HepG2 (cell line): ENCODE results near the gene FIZ1. TPM values are rescaled to one million over a fixed set of nuclear protein-coding genes. Genes with fewer than 3 reads are reported as not detected.
A peak's percentile ranks its signal among the peaks of the same experiment; 100 is the strongest.

Source experiments
- DMAP1 ChIP-seq: IDR thresholded peaks from 2 replicates; pipeline ENCODE4 v1.6.1; 2016
- GRHL1 ChIP-seq: sonication (generic); formaldehyde crosslinking; conservative IDR thresholded peaks from 2 replicates; pipeline ENCODE4 v1.8.0; 2022; ENCODE audit warnings: missing genetic modification reagents
- MAZ ChIP-seq, 2 experiments: sonication (generic) in 1 of 2; formaldehyde crosslinking in 1 of 2; IDR thresholded peaks; 2 replicates each; pipeline versions ENCODE4 v1.5.0 to v1.6.1; 2012 to 2020; ENCODE audit warnings: low read depth in 2 of 2, mild to moderate bottlenecking in 2 of 2, borderline replicate concordance in 1 of 2, improper control_type of control experiment in 1 of 2, low read length in 1 of 2, missing genetic modification reagents in 1 of 2, moderate library complexity in 1 of 2
- PATZ1 ChIP-seq: sonication (generic); formaldehyde crosslinking; IDR thresholded peaks from 2 replicates; pipeline ENCODE4 v1.4.0; 2020; ENCODE audit warnings: missing genetic modification reagents
- RBM22 ChIP-seq: fragments of 200-400 bp; formaldehyde crosslinking; optimal IDR thresholded peaks from 2 replicates; pipeline ENCODE3; 2017; ENCODE audit warnings: mild to moderate bottlenecking, low read length, moderate library complexity
- SIN3A ChIP-seq: IDR thresholded peaks from 2 replicates; pipeline ENCODE4 v1.6.1; 2011; ENCODE audit warnings: low read depth, mild to moderate bottlenecking, control low read depth, low read length, borderline replicate concordance
- TRAFD1 ChIP-seq: sonication (generic); formaldehyde crosslinking; IDR thresholded peaks from 2 replicates; pipeline ENCODE4 v1.5.1; 2020; ENCODE audit warnings: missing genetic modification reagents, mild to moderate bottlenecking, borderline replicate concordance
- ZFP37 ChIP-seq: sonication (generic); formaldehyde crosslinking; IDR thresholded peaks from 2 replicates; pipeline ENCODE4 v1.4.0; 2020; ENCODE audit warnings: missing genetic modification reagents, borderline replicate concordance
- ZNF318 ChIP-seq: sonication (generic); formaldehyde crosslinking; IDR thresholded peaks from 2 replicates; pipeline ENCODE4 v1.4.0; 2020; ENCODE audit warnings: mild to moderate bottlenecking, missing genetic modification reagents
- ZNF329 ChIP-seq: sonication (generic); formaldehyde crosslinking; IDR thresholded peaks from 2 replicates; pipeline ENCODE4 v1.9.0; 2021; ENCODE audit warnings: low read depth, mild to moderate bottlenecking, missing genetic modification reagents
- ZNF362 ChIP-seq: sonication (generic); formaldehyde crosslinking; IDR thresholded peaks from 2 replicates; pipeline ENCODE4 v1.4.0; 2020; ENCODE audit warnings: missing genetic modification reagents, mild to moderate bottlenecking, borderline replicate concordance
- polyA plus RNA-seq, 8 experiments: library from polyadenylated mRNA; depleted of rRNA in 3 of 8; stranded (reverse) in 7 of 8; unstranded in 1 of 8; fragments of >200 nt; fragmentation: Illumina TruSeq in 4 of 8; extraction: Trizol in 4 of 8; gene quantifications; 2 replicates each; pipeline versions ENCODE4 v1.2.1 to v1.2.3, GENCODE V29; 2011 to 2016; ENCODE audit warnings: low read depth in 4 of 8, missing spikeins in 1 of 8, mixed read lengths in 1 of 8; ENCODE audit not compliant: insufficient read depth in 1 of 8
- total RNA-seq, 5 experiments: library from RNA; depleted of rRNA; stranded (reverse); fragments of >200 nt; fragmentation: Illumina TruSeq; extraction: Trizol; gene quantifications; 2 replicates each; pipeline ENCODE4 v1.2.3, GENCODE V29; 2016; ENCODE audit warnings: low read depth in 1 of 5

The FIZ1 gene
- total and polyA plus RNA-seq, 2 of the 13 experiments (the other 11 are each of a cell fraction or from before 2014, with no cell fraction given): 3.6 to 5.9 TPM

- TF ChIP-seq ZNF329: peak; percentile 57; the same call in 1 of the 2 replicates
- TF ChIP-seq TRAFD1: 0 out of 2 replicates have a peak, but pooled peaks have one; percentile 69
- TF ChIP-seq GRHL1 (CRISPR knock-in tag): no peak
- no peak for TF ChIP-seq SIN3A
- TF ChIP-seq RBM22: no peak
- TF ChIP-seq ZFP37 (CRISPR knock-in tag): no peak
- TF ChIP-seq ZNF318 (CRISPR knock-in tag): no peak
- no peak for TF ChIP-seq ZNF362 (CRISPR knock-in tag)
- TF ChIP-seq PATZ1: peak; percentile 93
- TF ChIP-seq MAZ (IDR thresholded peaks at IDR 0.05; ENCODE audit: borderline replicate concordance, low read depth, low read length): peak; percentile 47; the same call in 1 of the 2 replicates
- peak; percentile 91 for TF ChIP-seq MAZ (CRISPR knock-in tag; IDR thresholded peaks at IDR 0.05; ENCODE audit: low read depth)
- TF ChIP-seq DMAP1 (CRISPR knock-in tag): peak; percentile 61; the same call in 1 of the 2 replicates
Observed at GRCh38 chr19:55647732-55648584, 48.6 kb upstream of the FIZ1 start, which contains the start of gene CCDC106 (continued).
